GM12878 (cell line): ENCODE measurements around the gene RNASEL. TPM values are rescaled to one million over a fixed set of nuclear protein-coding genes. Genes with fewer than 3 reads are reported as not detected.

ENCODE experiments used
- ATF7 ChIP-seq: fragments of 450-650 bp; IDR thresholded peaks from 2 replicates; pipeline ENCODE4 v1.6.1; 2016; ENCODE audit warnings: low read depth, mild to moderate bottlenecking
- CEBPB ChIP-seq, 2 experiments: fragments of 150-350 bp in 1 of 2; IDR thresholded peaks; 2 replicates each; pipeline ENCODE4 v1.6.1; 2012 to 2014; ENCODE audit warnings: low read depth in 2 of 2, low read length in 2 of 2, borderline replicate concordance in 1 of 2, inconsistent platforms in 1 of 2
- CHD2 ChIP-seq: IDR thresholded peaks from 2 replicates; pipeline ENCODE4 v1.6.1; 2011; ENCODE audit warnings: low read depth, low read length, improper control_type of control experiment, borderline replicate concordance
- FOXM1 ChIP-seq: IDR thresholded peaks from 2 replicates; pipeline ENCODE4 v1.6.1; 2012; ENCODE audit warnings: low read depth, mild to moderate bottlenecking, inconsistent platforms, low read length, moderate library complexity
- NRF1 ChIP-seq: conservative IDR thresholded peaks from 2 replicates; pipeline ENCODE4 v1.6.1; 2011; ENCODE audit warnings: mild to moderate bottlenecking, low read depth, low read length, improper control_type of control experiment
- POLR2A ChIP-seq: IDR thresholded peaks from 2 replicates; pipeline ENCODE4 v1.6.1; 2011; ENCODE audit warnings: low read depth, mild to moderate bottlenecking, low read length
- POLR2AphosphoS2 ChIP-seq: IDR thresholded peaks from 2 replicates; pipeline ENCODE4 v1.6.1; 2011; ENCODE audit warnings: low read depth, mild to moderate bottlenecking, low read length, improper control_type of control experiment, moderate library complexity
- POLR2AphosphoS5 ChIP-seq: IDR thresholded peaks from 2 replicates; pipeline ENCODE4 v1.6.1; 2011; ENCODE audit warnings: mild to moderate bottlenecking, low read length, inconsistent platforms
- SREBF1 ChIP-seq: IDR thresholded peaks from 2 replicates; pipeline ENCODE4 v1.6.1; 2012; ENCODE audit warnings: mild to moderate bottlenecking, low read length
- ZNF274 ChIP-seq: IDR thresholded peaks from one replicate; pipeline ENCODE4 v1.8.0; 2011; ENCODE audit not compliant: insufficient read length, insufficient read depth
- polyA plus RNA-seq, 11 experiments: library from polyadenylated mRNA; depleted of rRNA in 4 of 11; unstranded in 6 of 11; stranded (reverse) in 5 of 11; fragments of >200 nt; fragmentation: Nextera tagmentation in 4 of 11; fragmentation: Illumina TruSeq in 1 of 11; extraction: Ambion mirVana in 4 of 11; extraction: Trizol in 1 of 11; gene quantifications; 1 replicate in 1 of 11; 2 replicates in 10 of 11; pipeline versions ENCODE4 v1.2.1 to v1.2.3, GENCODE V29; 2011 to 2016; ENCODE audit warnings: inconsistent platforms in 2 of 11, missing spikeins in 2 of 11, low read depth in 1 of 11
- total RNA-seq, 4 experiments: library from RNA; depleted of rRNA in 3 of 4; stranded (reverse); fragments of >200 nt in 3 of 4; fragmentation: Illumina TruSeq in 1 of 4; extraction: Trizol in 1 of 4; gene quantifications; 2 replicates each; pipeline versions ENCODE4 v1.2.1 to v1.2.3, GENCODE V29; 2013 to 2021
- TF ChIP-seq, protein P1 (sequence below): fragments of 450-650 bp; formaldehyde crosslinking; IDR thresholded peaks from 2 replicates; pipeline ENCODE4 v1.4.0; 2020; ENCODE audit warnings: mild to moderate bottlenecking, moderate library complexity
- TF ChIP-seq, protein P2 (sequence below): fragments of 450-650 bp; formaldehyde crosslinking; IDR thresholded peaks from 2 replicates; pipeline ENCODE4 v1.5.0; 2022; ENCODE audit warnings: mild to moderate bottlenecking, missing genetic modification characterization
- TF ChIP-seq, protein P3 (sequence below): fragments of 450-650 bp; IDR thresholded peaks from 2 replicates; pipeline ENCODE4 v1.6.1; 2016; ENCODE audit warnings: mild to moderate bottlenecking
- TF ChIP-seq, protein P4 (sequence below): IDR thresholded peaks from 2 replicates; pipeline ENCODE4 v1.6.1; 2012; ENCODE audit warnings: low read depth, low read length, improper control_type of control experiment

Gene RNASEL
- total and polyA plus RNA-seq, 10 of the 15 experiments (the other 5 are each of a cell fraction or from before 2014, with no cell fraction given), result 3.0 to 10.8 (median 5.0) TPM

DNA sequence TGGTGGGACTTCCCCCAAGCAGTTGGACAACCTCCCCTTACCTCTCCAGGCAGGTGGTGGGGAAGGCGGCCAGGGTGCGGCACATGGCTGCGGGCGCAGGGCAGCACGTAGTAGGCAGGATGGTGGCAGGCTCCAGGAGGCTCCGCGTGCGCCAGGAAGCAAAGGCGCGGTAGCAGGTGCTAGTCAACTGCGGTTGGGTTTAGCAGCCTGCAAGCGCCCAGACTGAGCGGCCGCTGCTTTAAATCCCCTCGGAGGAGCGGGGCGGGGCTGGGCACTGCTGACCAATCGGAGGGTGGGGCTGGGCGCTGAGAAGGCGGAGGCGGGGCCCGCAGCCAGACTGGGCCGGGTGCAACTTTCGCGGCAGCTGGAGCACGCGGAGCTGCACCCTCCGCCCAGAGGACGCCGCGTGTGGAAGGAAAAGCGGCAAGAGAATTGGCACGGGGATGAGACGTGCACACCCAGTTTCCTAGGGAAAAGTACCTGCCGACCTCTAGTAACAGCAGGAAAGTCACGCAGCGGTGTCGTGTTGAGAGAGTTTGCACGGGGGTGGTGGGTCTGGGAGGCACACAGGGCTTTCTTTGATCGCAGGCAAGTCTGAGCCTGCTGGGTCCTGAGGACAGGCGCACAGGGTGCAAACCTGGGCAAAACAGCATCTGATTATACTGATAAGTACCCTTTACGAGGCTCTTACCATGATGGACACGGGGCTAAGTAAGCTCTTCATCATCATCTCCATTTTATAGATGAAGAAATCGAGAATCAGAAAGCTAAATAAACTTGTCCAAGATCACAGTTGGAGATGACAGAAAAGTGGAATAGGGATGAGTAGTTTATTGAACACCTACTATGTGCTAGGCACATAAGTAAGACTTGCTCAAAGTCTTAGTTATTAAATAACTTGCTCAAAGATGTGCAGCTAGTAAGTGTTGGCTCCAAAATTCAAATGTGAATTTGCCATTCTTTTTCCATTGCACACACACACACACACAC is 15.4 kb upstream of the RNASEL start, which contains the start of gene RGS16 (continued):
- TF ChIP-seq, protein P1, sequence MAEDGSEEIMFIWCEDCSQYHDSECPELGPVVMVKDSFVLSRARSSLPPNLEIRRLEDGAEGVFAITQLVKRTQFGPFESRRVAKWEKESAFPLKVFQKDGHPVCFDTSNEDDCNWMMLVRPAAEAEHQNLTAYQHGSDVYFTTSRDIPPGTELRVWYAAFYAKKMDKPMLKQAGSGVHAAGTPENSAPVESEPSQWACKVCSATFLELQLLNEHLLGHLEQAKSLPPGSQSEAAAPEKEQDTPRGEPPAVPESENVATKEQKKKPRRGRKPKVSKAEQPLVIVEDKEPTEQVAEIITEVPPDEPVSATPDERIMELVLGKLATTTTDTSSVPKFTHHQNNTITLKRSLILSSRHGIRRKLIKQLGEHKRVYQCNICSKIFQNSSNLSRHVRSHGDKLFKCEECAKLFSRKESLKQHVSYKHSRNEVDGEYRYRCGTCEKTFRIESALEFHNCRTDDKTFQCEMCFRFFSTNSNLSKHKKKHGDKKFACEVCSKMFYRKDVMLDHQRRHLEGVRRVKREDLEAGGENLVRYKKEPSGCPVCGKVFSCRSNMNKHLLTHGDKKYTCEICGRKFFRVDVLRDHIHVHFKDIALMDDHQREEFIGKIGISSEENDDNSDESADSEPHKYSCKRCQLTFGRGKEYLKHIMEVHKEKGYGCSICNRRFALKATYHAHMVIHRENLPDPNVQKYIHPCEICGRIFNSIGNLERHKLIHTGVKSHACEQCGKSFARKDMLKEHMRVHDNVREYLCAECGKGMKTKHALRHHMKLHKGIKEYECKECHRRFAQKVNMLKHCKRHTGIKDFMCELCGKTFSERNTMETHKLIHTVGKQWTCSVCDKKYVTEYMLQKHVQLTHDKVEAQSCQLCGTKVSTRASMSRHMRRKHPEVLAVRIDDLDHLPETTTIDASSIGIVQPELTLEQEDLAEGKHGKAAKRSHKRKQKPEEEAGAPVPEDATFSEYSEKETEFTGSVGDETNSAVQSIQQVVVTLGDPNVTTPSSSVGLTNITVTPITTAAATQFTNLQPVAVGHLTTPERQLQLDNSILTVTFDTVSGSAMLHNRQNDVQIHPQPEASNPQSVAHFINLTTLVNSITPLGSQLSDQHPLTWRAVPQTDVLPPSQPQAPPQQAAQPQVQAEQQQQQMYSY, result no peak
- 0 out of 2 replicates have a peak, but pooled peaks have one; percentile 24 for TF ChIP-seq CHD2
- no peak for TF ChIP-seq SREBF1
- TF ChIP-seq POLR2AphosphoS5, result peak; percentile 99
- TF ChIP-seq CEBPB (IDR thresholded peaks at IDR 0.05; ENCODE audit: borderline replicate concordance in 1 of 2, low read depth in 2 of 2, low read length in 2 of 2), result no peak
- TF ChIP-seq, protein P2, sequence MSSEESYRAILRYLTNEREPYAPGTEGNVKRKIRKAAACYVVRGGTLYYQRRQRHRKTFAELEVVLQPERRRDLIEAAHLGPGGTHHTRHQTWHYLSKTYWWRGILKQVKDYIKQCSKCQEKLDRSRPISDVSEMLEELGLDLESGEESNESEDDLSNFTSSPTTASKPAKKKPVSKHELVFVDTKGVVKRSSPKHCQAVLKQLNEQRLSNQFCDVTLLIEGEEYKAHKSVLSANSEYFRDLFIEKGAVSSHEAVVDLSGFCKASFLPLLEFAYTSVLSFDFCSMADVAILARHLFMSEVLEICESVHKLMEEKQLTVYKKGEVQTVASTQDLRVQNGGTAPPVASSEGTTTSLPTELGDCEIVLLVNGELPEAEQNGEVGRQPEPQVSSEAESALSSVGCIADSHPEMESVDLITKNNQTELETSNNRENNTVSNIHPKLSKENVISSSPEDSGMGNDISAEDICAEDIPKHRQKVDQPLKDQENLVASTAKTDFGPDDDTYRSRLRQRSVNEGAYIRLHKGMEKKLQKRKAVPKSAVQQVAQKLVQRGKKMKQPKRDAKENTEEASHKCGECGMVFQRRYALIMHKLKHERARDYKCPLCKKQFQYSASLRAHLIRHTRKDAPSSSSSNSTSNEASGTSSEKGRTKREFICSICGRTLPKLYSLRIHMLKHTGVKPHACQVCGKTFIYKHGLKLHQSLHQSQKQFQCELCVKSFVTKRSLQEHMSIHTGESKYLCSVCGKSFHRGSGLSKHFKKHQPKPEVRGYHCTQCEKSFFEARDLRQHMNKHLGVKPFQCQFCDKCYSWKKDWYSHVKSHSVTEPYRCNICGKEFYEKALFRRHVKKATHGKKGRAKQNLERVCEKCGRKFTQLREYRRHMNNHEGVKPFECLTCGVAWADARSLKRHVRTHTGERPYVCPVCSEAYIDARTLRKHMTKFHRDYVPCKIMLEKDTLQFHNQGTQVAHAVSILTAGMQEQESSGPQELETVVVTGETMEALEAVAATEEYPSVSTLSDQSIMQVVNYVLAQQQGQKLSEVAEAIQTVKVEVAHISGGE, result no peak
- TF ChIP-seq POLR2A, result peak; percentile 100
- TF ChIP-seq FOXM1, result no peak
- no peak for TF ChIP-seq ZNF274
- peak; percentile 98 for TF ChIP-seq POLR2AphosphoS2
- TF ChIP-seq ATF7, result no peak
- TF ChIP-seq, protein P3, sequence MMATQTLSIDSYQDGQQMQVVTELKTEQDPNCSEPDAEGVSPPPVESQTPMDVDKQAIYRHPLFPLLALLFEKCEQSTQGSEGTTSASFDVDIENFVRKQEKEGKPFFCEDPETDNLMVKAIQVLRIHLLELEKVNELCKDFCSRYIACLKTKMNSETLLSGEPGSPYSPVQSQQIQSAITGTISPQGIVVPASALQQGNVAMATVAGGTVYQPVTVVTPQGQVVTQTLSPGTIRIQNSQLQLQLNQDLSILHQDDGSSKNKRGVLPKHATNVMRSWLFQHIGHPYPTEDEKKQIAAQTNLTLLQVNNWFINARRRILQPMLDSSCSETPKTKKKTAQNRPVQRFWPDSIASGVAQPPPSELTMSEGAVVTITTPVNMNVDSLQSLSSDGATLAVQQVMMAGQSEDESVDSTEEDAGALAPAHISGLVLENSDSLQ, result no peak; the same call in 1 of the 2 replicates
- TF ChIP-seq, protein P4, sequence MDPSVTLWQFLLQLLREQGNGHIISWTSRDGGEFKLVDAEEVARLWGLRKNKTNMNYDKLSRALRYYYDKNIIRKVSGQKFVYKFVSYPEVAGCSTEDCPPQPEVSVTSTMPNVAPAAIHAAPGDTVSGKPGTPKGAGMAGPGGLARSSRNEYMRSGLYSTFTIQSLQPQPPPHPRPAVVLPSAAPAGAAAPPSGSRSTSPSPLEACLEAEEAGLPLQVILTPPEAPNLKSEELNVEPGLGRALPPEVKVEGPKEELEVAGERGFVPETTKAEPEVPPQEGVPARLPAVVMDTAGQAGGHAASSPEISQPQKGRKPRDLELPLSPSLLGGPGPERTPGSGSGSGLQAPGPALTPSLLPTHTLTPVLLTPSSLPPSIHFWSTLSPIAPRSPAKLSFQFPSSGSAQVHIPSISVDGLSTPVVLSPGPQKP, result no peak; the same call in 1 of the 2 replicates
- TF ChIP-seq NRF1, result no peak
